Stimulated activated naive CD8-positive, alpha-beta T cell treated with anti-CD3 and anti-CD28 coated beads, Interleukin-15, amount 100 ng/mL, for 72 hours (primary cell): Measurements from ENCODE around the gene DYNLT4.
"Not testable (repeated sequence)": the region's sequence is repeated elsewhere in the genome, so short reads cannot be mapped to it uniquely, and the experiment has no call there.

Experiments
- ATAC-seq: fragments of 150-1000 bp; cut with Tn5 transposase; 2 replicates; pipeline ENCODE4 v1.10.0; 2021; ENCODE audit warnings: mild to moderate bottlenecking, moderate library complexity
- DNase-seq, 2 donors: peaks; one replicate each; pipeline ENCODE4 v3.0.0; 2021 to 2022
- H3K27ac Mint-ChIP-seq, 2 donors: one replicate each; pipeline ENCODE4 v1.8.0; 2022; ENCODE audit warnings: mild to moderate bottlenecking in 2 of 2, mixed read lengths in 2 of 2, moderate library complexity in 2 of 2
- H3K27me3 Mint-ChIP-seq: one replicate; pipeline ENCODE4 v1.8.0; 2022; ENCODE audit warnings: mixed read lengths
- H3K4me1 Mint-ChIP-seq: one replicate; pipeline ENCODE4 v1.8.0; 2022; ENCODE audit warnings: mild to moderate bottlenecking, mixed read lengths
- H3K4me3 Mint-ChIP-seq, 2 donors: one replicate each; pipeline ENCODE4 v1.8.0; 2022; ENCODE audit warnings: mild to moderate bottlenecking in 2 of 2, mixed read lengths in 2 of 2, moderate library complexity in 1 of 2
- H3K9me3 Mint-ChIP-seq, 2 donors: one replicate each; pipeline ENCODE4 v1.8.0; 2022; ENCODE audit warnings: mixed read lengths in 2 of 2

Gene DYNLT4

GRCh38 chr1:44807364-44808062, 362 bp upstream of the DYNLT4 start:
- no peaks in the 10 kb centered on the region for H3K9me3 Mint-ChIP-seq
- ATAC-seq, result peak; percentile 70
- H3K27me3 Mint-ChIP-seq, result no peaks in the 10 kb centered on the region
- peak overlapping the region; percentile 51 to 88 for H3K4me3 Mint-ChIP-seq
- peak overlapping the region; percentile 98 to 99 for H3K27ac Mint-ChIP-seq
- peaks cover 94% of the 10 kb centered on the region for H3K4me1 Mint-ChIP-seq
- DNase-seq, result peak; percentile 81 to 93

- no peak for DNase-seq
- H3K27ac Mint-ChIP-seq, result peak overlapping the region in 1 of 2 donors; percentile 99
- no peaks in the 10 kb centered on the region for H3K9me3 Mint-ChIP-seq
- H3K27me3 Mint-ChIP-seq, result no peaks in the 10 kb centered on the region
- H3K4me1 Mint-ChIP-seq, result peaks cover 90% of the 10 kb centered on the region
- H3K4me3 Mint-ChIP-seq, result peak overlapping the region in 1 of 2 donors; percentile 55
- ATAC-seq, result no peak
Observed at GRCh38 chr1:44806025-44806703, 987 bp downstream of the DYNLT4 start.

- no peak for DNase-seq
- Mint-ChIP-seq H3K9me3 (no peaks in the 10 kb centered on the region), H3K4me3 (peak overlapping the region; percentile 0 to 55), H3K4me1 (peaks cover 83% of the 10 kb centered on the region), H3K27ac (peak overlapping the region in 1 of 2 donors; percentile 73), H3K27me3 (no peaks in the 10 kb centered on the region)
- ATAC-seq, result no peak
Observed at GRCh38 chr1:44805311-44806024, 1.7 kb downstream of the DYNLT4 start.

GRCh38 chr1:44803312-44804095, 3.6 kb downstream of the DYNLT4 start:
- H3K4me1 Mint-ChIP-seq, result peaks cover 79% of the 10 kb centered on the region
- no peaks in the 10 kb centered on the region for H3K27me3 Mint-ChIP-seq
- H3K9me3 Mint-ChIP-seq, result no peaks in the 10 kb centered on the region
- H3K4me3 Mint-ChIP-seq, result peak overlapping the region; percentile 81 to 86
- no peak for DNase-seq
- H3K27ac Mint-ChIP-seq, result peak overlapping the region; percentile 0 to 21
- no peak for ATAC-seq

- ATAC-seq (no peak), DNase-seq (no peak)
- Mint-ChIP-seq H3K27me3 (no peaks in the 10 kb centered on the region), H3K4me1 (peaks cover 77% of the 10 kb centered on the region), H3K9me3 (no peaks in the 10 kb centered on the region), H3K27ac (peak overlapping the region; percentile 21 to 44), H3K4me3 (peak overlapping the region; percentile 81 to 86)
Observed at GRCh38 chr1:44803062-44803311, 4.2 kb downstream of the DYNLT4 start.

- Mint-ChIP-seq H3K4me1 (peaks cover 72% of the 10 kb centered on the region), H3K9me3 (no peaks in the 10 kb centered on the region), H3K4me3 (peak overlapping the region; percentile 81 to 86), H3K27me3 (no peaks in the 10 kb centered on the region), H3K27ac (peak overlapping the region; percentile 52 to 59)
- ATAC-seq (no peak), DNase-seq (no peak)
Observed at GRCh38 chr1:44802306-44803061, 4.7 kb downstream of the DYNLT4 start.

- peak overlapping the region; percentile 97 for H3K27ac Mint-ChIP-seq
- H3K27me3 Mint-ChIP-seq, result no peaks in the 10 kb centered on the region
- no peaks in the 10 kb centered on the region for H3K9me3 Mint-ChIP-seq
- peak; percentile 10 for ATAC-seq
- DNase-seq, result no peak
- H3K4me1 Mint-ChIP-seq, result peaks cover 64% of the 10 kb centered on the region
- peak overlapping the region; percentile 81 to 86 for H3K4me3 Mint-ChIP-seq
Observed at GRCh38 chr1:44801491-44802305, 5.5 kb downstream of the DYNLT4 start.

- DNase-seq, result peak; percentile 98 to 99
- Mint-ChIP-seq H3K27ac (peak within 1 kb of the TSS; percentile 99 to 100), H3K4me3 (peak within 1 kb of the TSS; percentile 86 to 96), H3K27me3 (no peaks in the 10 kb centered on the region), H3K4me1 (peaks cover 53% of the 10 kb centered on the region), H3K9me3 (no peaks in the 10 kb centered on the region)
- peak; percentile 86 for ATAC-seq
Observed at GRCh38 chr1:44799770-44800584, 7.2 kb downstream of the DYNLT4 start, which contains the start of gene PLK3. TSS of gene PLK3 (plus strand) at chr1:44800377. CDS start at chr1:44800464, 87 bp downstream.

GRCh38 chr1:44798481-44799365, 8.4 kb downstream of the DYNLT4 start:
- no peak for ATAC-seq
- Mint-ChIP-seq H3K27me3 (no peaks in the 10 kb centered on the region), H3K4me1 (peaks cover 40% of the 10 kb centered on the region), H3K4me3 (peak overlapping the region; percentile 86 to 96), H3K27ac (peak overlapping the region; percentile 21 to 99), H3K9me3 (no peaks in the 10 kb centered on the region)
- no peak for DNase-seq

- DNase-seq, H3K27ac Mint-ChIP-seq, ATAC-seq, H3K27me3 Mint-ChIP-seq, H3K4me3 Mint-ChIP-seq, H3K9me3 Mint-ChIP-seq: not testable (repeated sequence)
- H3K4me1 Mint-ChIP-seq, result peaks cover 32% of the 10 kb centered on the region
Observed at GRCh38 chr1:44797886-44798285, 9.3 kb downstream of the DYNLT4 start.

GRCh38 chr1:44792736-44793502, 14.2 kb downstream of the DYNLT4 start:
- peaks cover 9% of the 10 kb centered on the region for H3K4me1 Mint-ChIP-seq
- DNase-seq (no peak), ATAC-seq (no peak)
- no peak overlapping the region for H3K4me3 Mint-ChIP-seq
- H3K9me3 Mint-ChIP-seq, result no peaks in the 10 kb centered on the region
- H3K27ac Mint-ChIP-seq, result peak overlapping the region in 1 of 2 donors; percentile 30
- no peaks in the 10 kb centered on the region for H3K27me3 Mint-ChIP-seq
